Progenitor cell of endocrine pancreas (in vitro differentiated cells): Measurements from ENCODE around the gene C20orf141. TPM values are rescaled to one million over a fixed set of nuclear protein-coding genes. Genes with fewer than 3 reads are reported as not detected.

Experiments
- DNase-seq: peaks from one replicate; pipeline ENCODE4 v3.0.0; 2021; ENCODE audit warnings: low spot score; ENCODE audit not compliant: unreplicated experiment
- H3K27ac Mint-ChIP-seq: 2 replicates; pipeline ENCODE4 v1.8.0; 2021; ENCODE audit warnings: mild to moderate bottlenecking, moderate library complexity, mixed read lengths
- H3K27me3 Mint-ChIP-seq: 2 replicates; pipeline ENCODE4 v1.8.0; 2021; ENCODE audit warnings: mixed read lengths
- H3K36me3 Mint-ChIP-seq: 2 replicates; pipeline ENCODE4 v1.8.0; 2022; ENCODE audit warnings: mixed read lengths; ENCODE audit not compliant: insufficient read depth
- H3K4me1 Mint-ChIP-seq: 2 replicates; pipeline ENCODE4 v1.8.0; 2021; ENCODE audit warnings: low read depth, mixed read lengths
- H3K4me3 Mint-ChIP-seq: 2 replicates; pipeline ENCODE4 v1.8.0; 2021; ENCODE audit warnings: low read depth, mild to moderate bottlenecking, moderate library complexity, mixed read lengths
- H3K9me3 Mint-ChIP-seq: 2 replicates; pipeline ENCODE4 v1.8.0; 2021; ENCODE audit warnings: low read depth, mixed read lengths
- CTCF ChIP-seq: fragments of 200-600 bp; sonication (generic); IDR thresholded peaks from one replicate; pipeline ENCODE4 v1.5.0; 2021; ENCODE audit warnings: antibody characterized with exemption, mild to moderate bottlenecking; ENCODE audit not compliant: unreplicated experiment
- total RNA-seq: library from RNA; stranded (reverse); gene quantifications from 2 replicates; pipeline ENCODE4 v1.2.1, GENCODE V29; 2021

C20orf141 gene
- total RNA-seq, 1 donor from 2014 or later, result not detected

DNA sequence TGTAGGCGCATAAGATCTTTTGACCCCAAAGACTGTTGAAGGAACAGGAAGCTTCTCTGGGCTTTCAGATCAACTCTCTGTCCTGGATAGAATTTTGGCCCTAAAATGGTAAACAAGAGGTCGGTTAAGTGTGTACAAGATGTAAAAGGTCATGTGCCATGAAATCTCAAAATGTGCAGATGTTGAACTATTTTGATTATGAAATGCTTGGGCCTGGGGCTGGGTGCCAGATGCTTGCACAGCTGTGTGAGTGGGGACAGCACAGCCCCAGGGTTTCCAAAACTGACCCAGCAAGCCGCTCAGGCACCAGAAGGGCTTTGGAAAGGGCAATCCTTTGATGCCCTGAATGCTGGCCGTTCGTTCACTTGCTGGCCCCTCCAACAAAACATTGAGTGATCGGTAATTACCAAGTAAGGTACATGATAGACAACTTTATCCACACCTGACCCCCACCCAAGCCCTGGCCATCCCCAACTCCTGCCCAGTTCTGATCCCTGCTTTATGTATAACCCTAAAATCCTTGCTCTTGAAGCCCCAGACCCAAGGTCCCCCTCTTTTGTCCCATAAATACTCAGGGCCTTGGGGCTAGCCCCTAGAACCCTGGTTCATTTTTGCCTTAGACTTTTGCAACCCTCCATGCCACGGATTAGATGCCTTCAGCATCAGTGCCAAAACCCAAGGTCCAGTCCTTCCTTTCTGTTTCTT is 3.3 kb downstream of the C20orf141 start:
- Mint-ChIP-seq H3K27ac (no peak overlapping the region), H3K4me3 (no peak overlapping the region), H3K4me1 (peaks cover 9% of the 10 kb centered on the region), H3K9me3 (peaks cover 3% of the 10 kb centered on the region), H3K36me3 (no peaks in the 10 kb centered on the region), H3K27me3 (peaks cover 50% of the 10 kb centered on the region)
- no peak for TF ChIP-seq CTCF
- no peak for DNase-seq

- Mint-ChIP-seq H3K27ac (no peak overlapping the region), H3K4me1 (peaks cover 9% of the 10 kb centered on the region), H3K9me3 (no peaks in the 10 kb centered on the region), H3K36me3 (no peaks in the 10 kb centered on the region), H3K27me3 (peaks cover 42% of the 10 kb centered on the region), H3K4me3 (no peak overlapping the region)
- TF ChIP-seq CTCF, result no peak
- no peak for DNase-seq
Measured at GRCh38 chr20:2820084-2820895, 5.5 kb downstream of the C20orf141 start.

DNA sequence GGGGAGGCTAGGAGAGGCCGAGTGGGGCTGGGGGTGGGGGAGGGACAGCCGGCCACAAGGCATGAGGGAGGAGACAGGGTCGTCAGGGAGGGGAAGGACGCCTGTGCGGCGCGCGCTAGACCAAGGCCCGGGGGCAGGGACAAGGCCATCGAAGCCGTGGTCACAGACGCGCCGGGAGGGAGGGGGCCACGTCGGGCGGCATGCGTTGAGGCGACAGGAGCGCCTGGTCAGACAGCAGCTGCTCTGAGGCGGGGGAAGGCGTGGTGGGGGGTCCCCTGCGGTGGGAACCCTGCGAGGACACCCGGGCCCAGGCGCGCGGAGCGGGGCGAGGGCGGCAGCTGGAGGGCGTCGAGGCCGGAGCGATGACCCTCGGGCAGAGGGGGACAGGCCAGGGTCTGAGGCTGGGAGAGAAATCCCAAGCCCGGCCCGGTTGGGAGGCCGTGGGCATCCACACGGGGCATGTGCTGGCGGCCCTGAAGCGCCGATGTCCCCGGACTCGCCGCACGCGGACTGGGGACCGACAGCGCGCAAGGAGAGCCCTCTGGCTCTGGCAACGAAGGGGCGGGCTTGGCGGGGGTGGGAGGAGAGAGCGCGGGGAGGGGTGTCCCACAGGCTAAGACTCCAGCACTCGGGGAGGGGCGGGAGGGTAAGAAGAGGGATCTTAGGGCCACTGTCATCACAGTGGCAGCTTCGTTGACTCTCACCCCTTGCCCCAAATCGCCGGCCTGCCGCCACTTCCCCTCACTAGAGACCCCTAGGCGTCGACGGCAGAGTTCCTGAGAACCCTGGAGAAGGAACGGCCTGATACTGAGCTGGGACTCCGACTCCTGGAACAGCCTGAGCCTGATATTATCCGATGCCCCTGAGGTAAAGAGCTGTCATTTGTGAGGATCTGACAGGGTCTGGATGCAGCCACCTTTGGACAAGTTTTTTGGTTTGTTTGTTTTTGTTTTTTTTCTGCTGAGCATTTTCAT is 6.4 kb downstream of the C20orf141 start:
- no peak for DNase-seq
- TF ChIP-seq CTCF, result no peak
- no peaks in the 10 kb centered on the region for H3K36me3 Mint-ChIP-seq
- H3K4me1 Mint-ChIP-seq, result peaks cover 9% of the 10 kb centered on the region
- H3K9me3 Mint-ChIP-seq, result no peaks in the 10 kb centered on the region
- H3K4me3 Mint-ChIP-seq, result no peak overlapping the region
- H3K27me3 Mint-ChIP-seq, result peaks cover 44% of the 10 kb centered on the region
- no peak overlapping the region for H3K27ac Mint-ChIP-seq

DNA sequence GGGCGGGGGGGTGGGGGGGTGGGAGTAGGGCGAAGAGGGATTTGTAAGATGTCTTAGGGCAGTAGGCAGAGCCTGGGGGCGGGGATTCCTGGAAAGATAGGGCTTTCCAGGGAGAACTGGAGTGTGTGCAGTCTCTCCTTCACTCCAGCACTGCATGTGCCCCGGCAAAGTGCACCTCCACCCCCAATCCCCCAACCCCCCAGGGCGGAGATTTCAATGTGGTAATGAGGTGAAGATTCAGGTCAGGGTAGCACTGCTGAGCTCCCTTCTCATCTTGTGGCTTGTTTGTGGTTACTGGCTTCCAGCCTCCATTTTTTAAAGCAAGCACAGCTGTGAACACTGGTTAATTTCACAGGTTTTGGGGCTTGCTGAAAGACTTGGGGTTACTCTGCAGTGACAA is 7.3 kb downstream of the C20orf141 start:
- no peak for DNase-seq
- peaks cover 53% of the 10 kb centered on the region for H3K27me3 Mint-ChIP-seq
- H3K27ac Mint-ChIP-seq, result no peak overlapping the region
- peaks cover under 1% of the 10 kb centered on the region for H3K9me3 Mint-ChIP-seq
- peaks cover 9% of the 10 kb centered on the region for H3K4me1 Mint-ChIP-seq
- H3K4me3 Mint-ChIP-seq, result no peak overlapping the region
- no peaks in the 10 kb centered on the region for H3K36me3 Mint-ChIP-seq
- no peak for TF ChIP-seq CTCF

DNA sequence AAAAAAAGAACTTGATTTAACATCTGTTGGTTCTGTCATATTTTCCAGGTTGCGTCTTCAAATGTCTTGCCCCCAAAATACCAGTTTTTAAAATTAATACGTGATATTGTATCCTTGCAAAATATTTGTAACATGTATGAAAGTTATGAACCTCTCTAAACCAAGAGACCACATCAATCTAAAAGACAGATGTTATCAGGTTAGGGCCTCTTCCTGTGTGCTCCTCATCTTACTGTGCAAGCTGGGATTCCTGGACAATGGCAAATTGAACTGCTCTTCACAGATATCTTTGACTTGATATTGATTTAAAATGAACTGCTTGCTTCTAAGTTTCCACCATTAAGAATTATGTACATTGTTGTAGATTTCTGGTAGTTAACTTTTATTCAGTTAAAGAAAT is 11.0 kb downstream of the C20orf141 start:
- peaks cover 45% of the 10 kb centered on the region for H3K27me3 Mint-ChIP-seq
- H3K36me3 Mint-ChIP-seq, result no peaks in the 10 kb centered on the region
- no peak for TF ChIP-seq CTCF
- no peak overlapping the region for H3K4me3 Mint-ChIP-seq
- H3K9me3 Mint-ChIP-seq, result peaks cover 3% of the 10 kb centered on the region
- no peak for DNase-seq
- H3K4me1 Mint-ChIP-seq, result peaks cover 2% of the 10 kb centered on the region
- H3K27ac Mint-ChIP-seq, result no peak overlapping the region
